HG03521 (cell line): ENCODE results near the gene IPO11.
"Not testable (repeated sequence)": the region's sequence is repeated elsewhere in the genome, so short reads cannot be mapped to it uniquely, and the experiment has no call there.

Experiments
- ATAC-seq: cut with Tn5 transposase; IDR thresholded peaks from one replicate; pipeline ENCODE4 v1.9.1; 2021; ENCODE audit warnings: mild to moderate bottlenecking, moderate library complexity; ENCODE audit not compliant: unreplicated experiment

The IPO11 gene

DNA sequence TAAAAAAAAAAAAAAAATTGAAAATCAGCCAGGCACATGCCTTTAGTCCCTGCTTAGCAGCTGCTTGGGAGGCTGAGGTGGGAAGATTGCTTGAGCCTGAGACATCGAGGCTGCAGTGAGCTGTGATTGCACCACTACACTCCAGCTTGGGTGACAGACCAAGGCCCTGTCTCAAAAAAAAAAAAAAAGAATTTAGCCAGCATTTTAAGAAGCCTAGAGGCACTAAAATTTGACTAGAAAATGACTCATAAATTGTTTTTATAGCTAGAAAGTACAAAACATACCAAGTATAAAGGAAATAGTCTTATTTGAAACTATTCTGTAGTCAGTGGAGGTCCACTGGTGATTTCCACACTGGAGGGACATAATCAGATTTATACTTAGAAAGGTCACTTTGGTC is 183.5 kb downstream of the IPO11 start:
- ATAC-seq, result no peak

DNA sequence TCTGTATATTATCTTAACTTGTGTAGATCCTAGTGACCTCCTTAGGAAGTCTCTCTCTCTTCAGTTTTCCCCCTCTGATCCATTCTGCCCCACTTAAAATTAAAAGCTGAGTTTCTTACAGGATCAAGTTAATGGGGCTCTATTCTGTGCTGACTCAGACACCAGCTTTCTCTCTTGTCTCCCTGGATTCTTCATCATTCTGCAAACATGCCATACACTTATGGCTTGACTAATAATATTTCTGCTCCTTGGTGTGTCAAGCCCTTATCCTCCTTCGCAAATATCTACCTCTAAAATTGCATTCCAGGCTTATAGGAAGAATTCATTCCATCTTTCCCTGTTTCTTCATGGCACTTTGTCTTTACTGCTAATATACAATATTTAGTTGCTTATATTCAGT is 184.1 kb downstream of the IPO11 start:
- no peak for ATAC-seq

- ATAC-seq, result no peak
Observed at GRCh38 chr5:62597314-62597713, 184.8 kb downstream of the IPO11 start.

DNA sequence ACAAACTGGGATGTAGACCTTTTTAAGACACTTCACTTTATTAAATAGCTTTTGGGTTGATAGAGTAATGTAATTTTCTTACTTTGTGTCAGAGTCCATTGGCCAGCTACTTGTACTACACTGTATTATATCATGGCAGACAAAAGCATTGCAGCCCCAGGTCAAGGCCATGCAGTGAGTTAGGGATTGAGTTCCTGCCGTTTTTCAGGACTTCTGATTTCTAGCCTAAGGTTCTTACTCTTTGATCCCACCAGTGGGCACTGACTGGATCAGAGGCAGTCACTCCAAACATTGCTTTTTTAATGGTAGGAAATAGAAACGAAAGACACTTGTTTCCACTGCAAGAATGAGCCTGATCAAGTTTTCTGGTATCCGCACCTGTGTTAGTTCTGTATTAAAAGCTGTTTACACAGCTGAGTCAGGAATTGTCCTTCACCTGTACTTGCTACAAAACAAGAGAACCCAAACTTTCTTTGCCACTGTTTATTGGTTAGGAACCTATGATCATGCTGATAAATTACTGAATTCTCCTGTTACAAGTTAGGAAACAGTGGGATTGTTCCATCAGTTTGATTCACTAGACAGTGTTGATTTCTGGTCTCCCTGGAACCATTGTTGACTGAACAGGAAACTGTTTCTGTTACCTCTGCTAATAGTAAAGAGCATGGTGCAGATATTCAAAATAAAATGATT is 188.1 kb downstream of the IPO11 start:
- no peak for ATAC-seq

DNA sequence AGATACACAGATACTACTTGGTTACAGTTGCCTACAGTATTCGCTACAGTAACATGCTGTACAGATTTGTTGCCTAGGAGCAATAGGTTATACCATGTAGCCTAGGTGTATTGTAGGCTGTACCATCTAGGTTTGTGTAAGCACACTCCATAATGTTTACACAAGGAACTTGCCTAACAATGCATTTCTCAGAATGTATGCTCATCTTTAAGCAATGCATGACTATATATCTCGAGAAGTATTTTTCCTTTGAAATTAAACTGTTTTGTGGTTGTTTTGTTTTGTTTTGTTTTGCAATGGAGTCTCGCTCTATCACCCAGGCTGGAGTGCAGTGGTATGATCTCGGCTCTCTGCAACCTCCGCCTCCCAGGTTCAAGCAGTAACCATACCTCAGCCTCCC is 191.4 kb downstream of the IPO11 start:
- ATAC-seq, result no peak

GRCh38 chr5:62605638-62606037 is 193.1 kb downstream of the IPO11 start:
- no peak for ATAC-seq

DNA sequence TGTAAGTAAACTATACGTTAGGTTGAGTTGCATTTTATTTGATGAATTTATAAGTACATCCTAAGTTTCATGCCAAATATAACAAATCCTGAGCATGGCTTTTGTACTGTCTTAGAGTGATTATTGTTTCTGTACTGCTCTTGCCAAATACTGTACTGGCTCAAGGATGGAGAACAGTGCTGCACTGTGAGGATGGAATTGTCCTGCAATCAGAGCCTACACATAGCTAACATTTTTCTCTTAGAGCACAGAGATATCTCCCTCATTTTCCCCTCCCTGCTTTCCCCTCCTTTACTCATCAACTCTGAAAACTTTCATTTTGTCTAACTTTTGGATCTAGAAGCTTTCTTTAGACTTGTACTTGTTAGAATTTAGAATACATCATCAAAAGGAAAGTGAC is 194.3 kb downstream of the IPO11 start:
- ATAC-seq, result no peak

DNA sequence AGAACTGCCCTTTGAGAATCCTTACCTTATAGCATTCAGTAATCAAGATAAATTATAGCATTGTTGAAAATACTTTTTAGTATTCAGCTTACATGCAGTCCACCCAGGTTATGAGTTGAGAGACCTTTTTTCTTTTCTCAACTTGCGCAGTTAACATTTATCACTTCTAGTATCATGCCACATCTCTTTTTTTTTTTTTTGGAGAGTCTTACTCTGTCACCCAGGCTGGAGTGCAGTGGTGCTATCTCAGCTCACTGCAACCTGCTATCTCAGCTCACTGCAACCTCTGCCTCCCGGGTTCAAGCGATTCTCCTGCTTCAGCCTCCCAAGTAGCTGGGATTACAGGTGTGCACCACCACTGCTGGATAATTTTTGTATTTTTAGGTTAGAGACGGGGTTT is 195.1 kb downstream of the IPO11 start:
- no peak for ATAC-seq

DNA sequence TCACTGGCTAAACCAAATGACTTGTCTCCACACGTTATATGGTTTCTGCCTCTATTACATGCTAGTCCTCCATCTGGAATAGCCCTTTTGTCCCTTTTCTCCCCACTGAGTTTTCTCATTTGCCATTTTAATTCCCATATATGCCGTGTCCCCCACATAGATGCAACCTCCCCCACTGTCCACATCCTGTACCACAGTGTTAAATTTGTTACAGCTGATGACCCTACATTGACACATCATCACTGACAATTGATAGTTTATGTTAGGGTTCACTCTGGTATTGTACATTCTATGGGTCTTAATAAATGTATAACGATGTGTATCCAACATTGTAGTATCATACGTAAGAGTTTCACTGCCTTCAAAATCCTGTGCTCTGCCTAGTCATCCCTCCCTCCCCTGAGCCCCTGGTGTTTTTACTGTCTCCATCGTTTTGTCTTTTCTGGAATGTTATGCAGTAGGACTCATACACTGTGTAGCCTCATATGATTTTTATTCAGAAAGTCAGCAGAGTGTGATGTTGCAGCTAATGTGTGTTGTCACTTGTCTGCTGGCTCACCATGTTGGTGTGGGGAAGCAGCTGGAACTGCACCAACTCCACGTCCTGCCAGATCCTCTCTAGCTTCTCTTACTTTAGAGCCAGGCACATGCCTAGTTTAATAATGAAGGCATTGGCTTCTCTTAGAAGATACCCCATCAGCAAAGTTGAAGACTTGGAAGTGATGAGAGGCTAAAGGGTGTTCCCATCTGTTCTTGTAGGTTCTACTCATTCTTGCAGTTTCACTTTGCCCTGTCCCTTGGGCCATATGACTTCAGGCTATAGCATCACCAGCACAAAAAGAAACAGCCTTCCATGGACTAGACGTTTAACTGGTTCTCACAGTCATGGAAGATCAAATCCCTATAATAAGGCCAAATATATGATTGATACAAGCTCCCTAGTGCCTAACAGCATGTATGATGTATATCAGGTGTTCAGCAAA is 196.3 kb downstream of the IPO11 start:
- ATAC-seq, result no peak

- ATAC-seq, result no peak
Observed at GRCh38 chr5:62614355-62614754, 201.8 kb downstream of the IPO11 start.

GRCh38 chr5:62616615-62617277 is 204.2 kb downstream of the IPO11 start:
- ATAC-seq, result no peak

DNA sequence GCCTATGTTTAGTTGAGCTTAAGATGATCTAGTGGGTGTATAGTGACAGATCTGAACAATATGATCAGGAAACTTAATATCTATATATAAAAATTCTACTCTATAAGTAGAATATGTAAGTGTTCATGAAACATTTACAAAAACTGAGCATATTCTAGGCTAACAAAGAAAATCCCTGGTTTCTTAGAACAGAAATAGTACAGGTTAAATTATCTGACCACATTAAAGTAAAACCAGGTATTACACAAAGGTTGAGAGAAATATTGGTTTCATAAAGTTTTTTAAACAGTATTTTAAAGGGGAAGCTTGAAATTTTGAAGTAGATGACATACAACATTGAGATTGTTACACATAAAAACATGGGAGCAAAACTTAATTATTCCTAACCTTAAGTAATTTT is 205.4 kb downstream of the IPO11 start:
- ATAC-seq, result no peak

GRCh38 chr5:62620761-62621160 is 208.2 kb downstream of the IPO11 start:
- ATAC-seq, result no peak

- ATAC-seq, result no peak
Observed at GRCh38 chr5:62621280-62621679, 208.7 kb downstream of the IPO11 start.

DNA sequence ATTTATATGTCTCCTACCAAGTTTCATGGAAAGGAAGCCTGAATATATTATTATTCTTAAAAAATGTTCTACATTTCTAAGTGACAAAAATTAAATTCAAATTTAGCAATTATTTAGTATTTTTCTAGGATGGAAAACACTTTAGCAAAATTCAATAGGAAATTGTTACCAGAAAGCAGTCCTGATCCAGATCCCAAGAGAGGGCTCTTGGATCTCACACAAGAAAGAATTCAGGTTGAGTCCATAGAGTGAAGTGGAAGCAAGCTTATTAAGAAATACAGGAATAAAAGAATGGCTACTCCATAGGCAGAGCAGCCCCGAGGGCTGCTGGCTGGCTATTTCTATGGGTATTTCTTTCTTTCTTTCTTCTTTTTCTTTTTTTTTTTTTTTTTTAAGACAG is 210.7 kb downstream of the IPO11 start:
- no peak for ATAC-seq

DNA sequence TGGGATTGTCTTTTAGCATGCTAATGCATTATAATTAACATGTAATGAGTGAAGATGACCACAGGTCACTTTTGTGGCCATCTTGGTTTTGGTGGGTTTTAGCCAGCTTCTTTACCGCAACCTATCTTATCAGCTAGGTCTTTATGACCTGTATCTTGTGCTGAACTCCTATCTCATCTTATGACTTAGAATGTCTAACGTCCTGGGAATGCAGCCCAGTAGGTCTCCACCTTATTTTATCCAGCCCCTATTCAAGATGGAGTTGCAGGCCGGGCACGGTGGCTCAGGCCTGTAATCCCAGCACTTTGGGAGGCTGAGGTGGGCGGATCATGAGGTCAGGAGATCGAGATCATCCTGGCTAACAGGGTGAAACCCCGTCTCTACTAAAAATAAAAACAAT is 211.9 kb downstream of the IPO11 start:
- ATAC-seq, result not testable (repeated sequence)

GRCh38 chr5:62626534-62626933 is 214.0 kb downstream of the IPO11 start:
- no peak for ATAC-seq

DNA sequence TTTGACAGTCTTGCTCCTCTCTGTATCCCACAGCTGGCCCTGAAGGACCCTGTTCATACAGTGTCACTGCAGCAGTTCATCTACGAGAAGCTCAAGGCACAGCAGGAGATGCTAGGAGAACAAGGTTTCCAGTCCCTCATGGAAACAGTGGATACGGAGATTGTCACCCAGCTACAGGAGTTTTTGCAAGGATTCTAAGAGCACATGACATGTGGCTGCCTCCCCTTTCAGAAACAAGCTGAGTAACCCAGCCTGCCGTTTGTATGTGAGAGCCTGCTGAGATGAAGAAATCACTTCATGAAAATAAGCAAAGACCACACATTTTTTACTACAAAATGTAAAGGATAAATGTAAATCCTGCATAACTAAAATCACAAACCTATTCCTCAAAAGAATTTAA is 214.6 kb downstream of the IPO11 start:
- no peak for ATAC-seq

- no peak for ATAC-seq
Observed at GRCh38 chr5:62627901-62628300, 215.3 kb downstream of the IPO11 start.

DNA sequence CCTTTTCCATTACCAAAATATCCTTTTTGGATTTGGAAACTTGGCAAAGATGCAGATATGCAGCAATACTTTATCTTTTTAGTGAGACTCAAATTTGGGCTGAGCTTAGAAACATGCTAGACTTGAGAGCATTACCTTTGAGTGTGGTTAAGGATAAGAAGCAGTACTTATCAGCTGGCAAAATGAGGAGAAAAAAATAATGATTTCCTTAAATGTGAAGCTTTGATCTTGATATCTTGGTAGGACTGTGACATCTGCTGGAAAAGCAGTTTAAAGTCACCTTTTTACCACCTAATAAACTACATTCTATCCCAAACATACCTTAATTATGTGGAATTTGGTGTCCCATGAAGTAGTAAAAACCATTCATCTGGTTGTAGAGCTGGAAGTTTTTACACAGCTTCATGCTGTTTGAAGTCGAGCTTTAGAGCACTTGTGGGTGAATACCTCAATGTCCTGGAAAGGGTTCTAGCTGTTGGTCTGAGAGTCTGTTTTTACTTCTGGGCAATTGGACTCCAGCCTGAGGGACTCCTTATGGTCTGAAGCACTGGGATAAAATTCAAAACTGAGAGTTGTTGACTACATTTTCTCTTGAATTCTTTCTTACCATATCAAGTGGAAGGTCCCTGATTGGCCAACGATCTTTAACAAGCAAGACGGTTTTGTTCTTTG is 219.5 kb downstream of the IPO11 start:
- ATAC-seq, result no peak

DNA sequence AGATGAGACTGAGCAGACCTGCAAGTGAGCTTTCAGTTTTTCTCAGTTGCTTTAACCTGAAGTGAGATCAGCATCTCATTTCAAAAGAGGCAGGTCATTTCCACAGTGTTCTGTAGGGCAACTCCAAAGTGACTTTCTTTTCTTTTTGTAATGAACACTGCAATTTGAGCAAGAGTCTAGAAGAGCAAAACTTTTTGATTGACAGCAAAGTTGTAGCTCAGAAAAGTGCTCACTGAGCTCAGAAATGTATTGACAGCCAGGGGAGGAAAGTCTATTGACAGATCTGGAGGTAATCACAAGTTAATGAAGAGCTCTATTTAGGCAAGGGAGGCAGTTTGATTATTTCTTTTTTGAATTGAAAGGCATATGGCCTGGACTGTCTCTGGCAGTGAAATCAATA is 220.7 kb downstream of the IPO11 start:
- ATAC-seq, result no peak
